ENCODE results near the gene INF2. TPM values are rescaled to one million over a fixed set of nuclear protein-coding genes. Genes with fewer than 3 reads are reported as not detected.

Gene INF2
- total and polyA plus RNA-seq, 9 of the 15 experiments (the other 6 are each of a cell fraction or from before 2014, with no cell fraction given): 0.56 to 31.3 (median 7.8) TPM

- TF ChIP-seq BCLAF1 (IDR thresholded peaks at IDR 0.05; ENCODE audit: borderline replicate concordance in 1 of 2, control insufficient read depth in 1 of 2, low read depth in 2 of 2, low read length in 1 of 2) (no peak), MCM3 (IDR thresholded peaks at IDR 0.05) (no peak), POLR3A (IDR thresholded peaks at IDR 0.05; ENCODE audit: borderline replicate concordance, extremely low read depth, insufficient read depth, insufficient read length) (no peak), CLOCK (CRISPR knock-in tag; IDR thresholded peaks at IDR 0.05; ENCODE audit: borderline replicate concordance) (no peak)
Observed at GRCh38 chr14:104709387-104710039, 20.1 kb downstream of the INF2 start (continued).

Measured in K562 (cell line).